GM21526 (cell line): ENCODE data around the gene ATP5PD.
"Not testable (repeated sequence)": the region's sequence is repeated elsewhere in the genome, so short reads cannot be mapped to it uniquely, and the experiment has no call there.

Experiments
- ATAC-seq: cut with Tn5 transposase; IDR thresholded peaks from one replicate; pipeline ENCODE4 v1.9.1; 2021; ENCODE audit warnings: moderate library complexity; ENCODE audit not compliant: unreplicated experiment, low FRiP score

ATP5PD gene

DNA sequence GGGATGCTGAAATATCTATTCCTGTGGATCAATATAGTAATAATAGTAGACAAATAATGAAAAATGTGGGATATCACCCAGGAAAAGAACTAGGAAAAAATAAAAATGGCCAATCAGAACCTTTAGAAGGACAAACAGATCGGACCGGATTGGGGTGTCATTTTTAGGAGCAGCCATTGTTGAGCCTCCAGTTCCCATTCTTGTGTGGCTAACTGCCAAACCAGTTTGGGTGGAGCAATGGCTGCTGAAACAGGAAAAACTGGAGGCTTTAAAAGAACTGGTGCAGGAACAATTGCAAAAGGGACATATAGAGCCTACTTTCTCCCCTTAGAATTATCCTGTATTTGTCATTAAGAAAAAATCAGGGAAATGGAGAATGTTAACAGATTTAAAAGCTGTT, 20.1 kb downstream of the ATP5PD start:
- ATAC-seq: not testable (repeated sequence)

GRCh38 chr17:75025398-75025734, 21.4 kb downstream of the ATP5PD start:
- ATAC-seq: not testable (repeated sequence)

- ATAC-seq: no peak
These were observed 21.9 kb downstream of the ATP5PD start for GRCh38 chr17:75024686-75025397.

DNA sequence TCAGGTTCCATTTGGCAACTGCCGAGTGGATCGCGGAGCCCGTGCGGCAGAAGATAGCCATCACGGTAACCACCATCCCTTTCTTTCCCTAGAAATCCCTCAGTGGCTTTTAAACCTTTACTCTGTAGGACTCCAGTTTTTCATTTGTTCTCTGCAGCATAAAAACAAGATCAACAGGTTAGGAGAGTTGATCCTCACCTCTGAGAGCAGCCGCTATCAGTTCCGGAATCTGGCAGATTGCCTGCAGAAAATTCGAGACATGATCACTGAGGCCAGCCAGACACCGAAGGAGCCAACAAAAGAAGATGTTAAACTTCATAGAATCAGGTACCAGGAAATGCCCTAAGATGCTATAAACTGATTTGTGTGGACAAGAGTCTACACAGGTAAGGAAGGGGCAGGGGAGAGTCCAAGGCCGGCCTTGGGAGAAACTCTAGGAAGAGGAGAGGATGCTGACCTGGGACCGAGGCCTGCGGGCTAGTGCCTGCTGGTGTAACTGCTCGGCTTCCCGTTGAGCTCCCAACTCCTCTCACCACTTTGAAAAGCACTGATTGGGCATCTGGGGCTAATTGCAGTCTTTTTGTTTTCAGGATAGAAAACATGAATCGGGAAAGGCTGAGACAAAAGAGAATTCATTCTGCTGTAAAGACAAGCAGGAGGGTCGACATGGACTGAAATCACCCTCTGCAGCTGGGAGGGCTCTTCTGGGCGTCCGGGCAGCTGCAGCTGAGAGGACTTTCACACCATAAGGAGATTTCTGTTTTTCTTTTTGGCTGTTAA, 26.2 kb downstream of the ATP5PD start:
- no peak for ATAC-seq

GRCh38 chr17:75019710-75020109, 27.1 kb downstream of the ATP5PD start:
- no peak for ATAC-seq

- ATAC-seq: no peak
These were observed 27.6 kb downstream of the ATP5PD start for GRCh38 chr17:75019146-75019545.

- ATAC-seq: no peak
These were observed 33.6 kb downstream of the ATP5PD start for GRCh38 chr17:75013092-75013559.

GRCh38 chr17:75012346-75013091, 34.2 kb downstream of the ATP5PD start, which contains the start of gene MRPL58:
Gene MRPL58, plus strand, starts transcription at chr17:75012670. Its CDS starts 17 bp downstream, at chr17:75012687.
- ATAC-seq: peak; percentile 79

DNA sequence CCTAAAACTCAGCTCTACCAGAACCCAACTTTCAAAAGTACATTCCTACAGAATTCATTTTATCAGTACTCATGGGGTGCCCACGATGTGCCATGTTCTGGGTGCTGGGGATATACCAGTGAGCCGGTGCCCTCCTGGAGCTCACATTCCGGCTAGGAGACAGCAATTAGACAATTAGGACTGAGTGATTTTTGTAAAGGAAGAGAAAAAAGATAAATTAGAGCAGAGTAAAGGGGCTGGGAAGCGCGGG, 34.7 kb downstream of the ATP5PD start:
- no peak for ATAC-seq

GRCh38 chr17:75011401-75012095, 35.2 kb downstream of the ATP5PD start:
- no peak for ATAC-seq

GRCh38 chr17:75010683-75011400, 35.9 kb downstream of the ATP5PD start:
- ATAC-seq: no peak

GRCh38 chr17:75009139-75009724, 37.5 kb downstream of the ATP5PD start:
- no peak for ATAC-seq

DNA sequence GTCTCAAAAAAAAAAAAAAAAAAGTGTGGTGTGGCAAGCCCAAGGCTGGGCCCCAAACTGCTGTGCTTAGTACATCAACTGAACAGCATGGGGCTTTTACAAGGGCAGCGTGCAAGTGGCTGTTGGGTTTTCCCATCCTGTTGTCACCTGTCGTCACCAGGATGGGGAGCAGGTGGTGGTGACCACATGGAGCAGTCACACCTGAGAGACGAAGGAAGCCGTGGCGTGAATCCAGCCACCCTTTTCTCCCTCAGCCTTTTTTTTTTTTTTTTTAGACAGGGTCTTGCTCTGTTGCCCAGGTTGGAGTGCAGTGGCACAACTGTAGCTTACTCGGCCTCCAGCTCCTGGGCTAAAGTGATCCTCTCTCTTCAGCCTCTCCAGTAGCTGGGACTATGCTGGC, 38.4 kb downstream of the ATP5PD start:
- no peak for ATAC-seq

- no peak for ATAC-seq
These were observed 40.1 kb downstream of the ATP5PD start for GRCh38 chr17:75006653-75007052.

DNA sequence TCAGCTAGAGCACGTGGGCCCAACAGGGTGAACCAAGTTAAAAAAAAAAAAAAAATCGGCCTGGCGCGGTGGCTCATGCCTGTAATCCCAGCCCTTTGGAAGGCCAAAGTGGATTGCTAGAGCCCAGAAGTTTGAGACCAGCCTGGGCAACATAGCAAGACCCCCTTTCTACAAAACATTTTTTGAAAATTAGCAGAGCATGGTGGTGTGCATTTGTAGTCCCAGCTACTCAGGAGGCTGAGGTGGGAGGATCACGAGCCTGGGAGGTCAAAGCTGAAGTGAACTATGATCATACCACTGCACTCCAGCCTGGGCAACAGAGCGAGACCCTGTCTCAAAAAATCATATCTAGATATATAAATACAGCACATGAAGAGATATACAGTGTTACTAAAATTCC, 40.7 kb downstream of the ATP5PD start:
- ATAC-seq: not testable (repeated sequence)

DNA sequence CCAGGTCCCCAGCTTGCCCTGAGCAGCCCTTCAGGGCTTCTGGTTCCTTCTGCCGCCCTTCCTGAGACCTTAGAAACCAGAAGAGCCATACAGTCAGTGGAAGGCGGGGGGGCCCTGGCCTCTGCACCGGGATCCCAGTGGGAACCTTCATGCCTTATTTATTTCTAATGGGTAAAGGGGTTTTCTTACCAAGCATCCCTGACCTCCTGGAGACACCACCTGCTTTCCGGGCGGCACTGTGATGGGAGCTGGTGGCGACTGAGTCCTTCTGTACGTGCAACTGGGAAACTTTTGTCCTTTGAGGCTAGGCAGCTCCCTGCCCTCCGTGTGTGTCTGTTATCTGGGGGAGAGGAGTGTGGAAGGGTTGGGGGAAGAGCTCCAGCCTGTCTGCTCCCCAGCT, 41.5 kb downstream of the ATP5PD start:
- ATAC-seq: no peak

DNA sequence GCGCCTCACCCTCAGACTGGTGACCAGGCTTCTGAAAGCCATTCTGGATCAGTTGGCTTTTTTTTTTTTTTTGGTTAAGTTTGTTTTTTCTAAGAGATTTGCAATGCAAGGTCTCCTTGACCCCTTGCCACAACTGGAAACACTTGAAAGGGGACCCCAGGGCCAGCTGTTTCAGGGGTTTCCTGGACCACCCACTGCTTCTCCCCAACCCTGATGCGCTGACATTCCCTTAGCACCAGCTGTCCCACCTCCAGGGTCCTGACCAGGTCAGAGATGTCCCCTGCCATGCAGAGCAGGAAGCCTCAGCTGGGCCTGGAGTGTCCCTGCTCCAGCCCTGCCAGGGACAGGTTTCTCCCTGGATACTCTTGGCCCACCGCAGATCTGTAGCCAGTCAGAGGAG, 42.4 kb downstream of the ATP5PD start:
- no peak for ATAC-seq

DNA sequence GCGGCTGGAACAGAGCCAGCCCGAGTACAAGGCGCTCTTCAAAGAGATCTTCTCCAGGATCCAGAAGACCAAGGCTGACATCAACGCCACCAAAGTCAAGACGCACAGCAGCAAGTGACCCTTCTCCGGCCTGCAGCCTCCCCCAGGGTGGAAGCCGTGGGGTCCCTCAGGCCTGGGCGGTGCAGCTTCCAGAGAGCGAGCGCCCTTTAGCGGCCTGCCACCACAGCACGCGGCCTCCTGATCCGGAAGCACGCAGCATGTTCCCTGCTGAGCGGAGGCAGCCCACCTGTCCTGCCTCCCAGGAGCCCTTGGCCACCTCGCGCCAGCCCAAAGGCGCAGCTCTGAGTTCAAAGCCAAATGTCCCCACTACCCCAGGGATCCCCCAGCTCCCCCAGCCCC, 42.8 kb downstream of the ATP5PD start:
- ATAC-seq: no peak

- no peak for ATAC-seq
These were observed 43.5 kb downstream of the ATP5PD start for GRCh38 chr17:75003070-75003956.
